Measurements from ENCODE around the gene PFKP.

The PFKP gene

DNA sequence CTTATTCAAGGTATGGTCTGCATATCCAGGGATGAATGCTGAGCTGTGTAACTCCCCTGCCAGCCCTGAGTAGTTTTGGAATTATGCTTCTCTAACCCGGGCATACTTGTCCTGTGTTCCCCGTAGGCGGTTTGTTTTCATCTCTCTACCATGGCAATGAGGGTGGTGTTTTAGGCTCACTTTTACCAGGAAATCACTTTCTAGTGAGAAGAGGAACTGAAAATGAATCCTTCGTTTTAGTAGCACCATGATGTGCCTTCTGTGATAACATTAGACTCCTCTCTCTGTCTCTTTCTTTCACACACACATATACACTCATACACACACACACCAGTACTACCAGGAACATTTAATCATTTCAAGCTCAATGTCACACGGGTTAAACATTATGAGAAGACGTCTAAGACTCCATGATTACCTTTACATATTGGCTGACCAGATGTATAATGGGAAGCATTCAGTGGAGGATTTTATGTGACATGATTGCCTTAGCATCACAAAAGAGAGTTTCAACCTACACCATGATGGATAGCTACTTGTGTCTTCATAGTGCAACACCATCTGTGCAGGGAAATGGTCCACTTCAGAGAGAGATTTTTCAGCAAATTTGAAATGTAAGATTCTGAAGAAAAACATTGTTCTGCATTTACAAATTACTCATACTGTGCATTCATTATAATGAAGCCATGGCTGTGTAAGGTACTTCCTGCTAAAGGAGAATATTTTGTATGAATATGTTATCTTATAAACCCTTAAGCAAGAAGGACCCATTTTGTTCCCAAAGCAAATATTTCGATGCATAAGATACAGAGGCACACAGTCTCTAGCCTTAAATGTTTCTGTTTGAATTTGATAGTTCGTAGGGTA lies 31.0 kb upstream of the PFKP start:
- DNase-seq (ENCODE audit: low read depth), result no peak
- no peak overlapping the region for H3K4me3 ChIP-seq (replicated peaks; ENCODE audit: low read depth, low read length)
- TF ChIP-seq, protein P1, sequence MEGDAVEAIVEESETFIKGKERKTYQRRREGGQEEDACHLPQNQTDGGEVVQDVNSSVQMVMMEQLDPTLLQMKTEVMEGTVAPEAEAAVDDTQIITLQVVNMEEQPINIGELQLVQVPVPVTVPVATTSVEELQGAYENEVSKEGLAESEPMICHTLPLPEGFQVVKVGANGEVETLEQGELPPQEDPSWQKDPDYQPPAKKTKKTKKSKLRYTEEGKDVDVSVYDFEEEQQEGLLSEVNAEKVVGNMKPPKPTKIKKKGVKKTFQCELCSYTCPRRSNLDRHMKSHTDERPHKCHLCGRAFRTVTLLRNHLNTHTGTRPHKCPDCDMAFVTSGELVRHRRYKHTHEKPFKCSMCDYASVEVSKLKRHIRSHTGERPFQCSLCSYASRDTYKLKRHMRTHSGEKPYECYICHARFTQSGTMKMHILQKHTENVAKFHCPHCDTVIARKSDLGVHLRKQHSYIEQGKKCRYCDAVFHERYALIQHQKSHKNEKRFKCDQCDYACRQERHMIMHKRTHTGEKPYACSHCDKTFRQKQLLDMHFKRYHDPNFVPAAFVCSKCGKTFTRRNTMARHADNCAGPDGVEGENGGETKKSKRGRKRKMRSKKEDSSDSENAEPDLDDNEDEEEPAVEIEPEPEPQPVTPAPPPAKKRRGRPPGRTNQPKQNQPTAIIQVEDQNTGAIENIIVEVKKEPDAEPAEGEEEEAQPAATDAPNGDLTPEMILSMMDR (IDR thresholded peaks at IDR 0.05; ENCODE audit: low read length, missing control alignments), result no peak

DNA sequence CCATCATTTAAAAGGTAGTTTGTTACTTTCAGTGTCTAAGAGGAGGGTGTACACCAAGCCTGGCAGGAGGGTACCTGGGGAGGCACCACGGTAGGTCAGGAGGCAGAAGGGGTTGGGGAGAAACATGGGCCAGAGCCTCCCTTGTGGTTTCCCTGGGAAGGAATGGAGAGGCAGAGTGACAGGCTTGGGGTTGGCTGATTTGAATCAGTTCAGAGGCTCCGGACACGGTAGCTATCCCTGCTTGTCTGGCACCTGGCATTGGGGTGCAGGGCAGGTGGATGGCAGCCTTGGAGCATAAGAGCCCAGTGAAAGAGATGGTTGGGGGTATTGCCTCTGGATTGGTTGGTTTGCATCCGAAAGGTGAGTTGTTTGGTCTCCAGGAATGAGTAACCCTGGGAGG lies 30.2 kb upstream of the PFKP start:
- TF ChIP-seq, protein P1 (IDR thresholded peaks at IDR 0.05; ENCODE audit: low read length, missing control alignments), result no peak
- DNase-seq (ENCODE audit: low read depth), result no peak
- no peak overlapping the region for H3K4me3 ChIP-seq (replicated peaks; ENCODE audit: low read depth, low read length)

GRCh38 chr10:3040069-3040468 lies 27.3 kb upstream of the PFKP start:
- DNase-seq (ENCODE audit: low read depth), result no peak
- no peak overlapping the region for H3K4me3 ChIP-seq (replicated peaks; ENCODE audit: low read depth, low read length)
- TF ChIP-seq, protein P1 (IDR thresholded peaks at IDR 0.05; ENCODE audit: low read length, missing control alignments), result no peak

GRCh38 chr10:3042589-3042988 lies 24.8 kb upstream of the PFKP start:
- DNase-seq (ENCODE audit: low read depth), result no peak
- no peak overlapping the region for H3K4me3 ChIP-seq (replicated peaks; ENCODE audit: low read depth, low read length)
- TF ChIP-seq, protein P1 (IDR thresholded peaks at IDR 0.05; ENCODE audit: low read length, missing control alignments), result no peak

DNA sequence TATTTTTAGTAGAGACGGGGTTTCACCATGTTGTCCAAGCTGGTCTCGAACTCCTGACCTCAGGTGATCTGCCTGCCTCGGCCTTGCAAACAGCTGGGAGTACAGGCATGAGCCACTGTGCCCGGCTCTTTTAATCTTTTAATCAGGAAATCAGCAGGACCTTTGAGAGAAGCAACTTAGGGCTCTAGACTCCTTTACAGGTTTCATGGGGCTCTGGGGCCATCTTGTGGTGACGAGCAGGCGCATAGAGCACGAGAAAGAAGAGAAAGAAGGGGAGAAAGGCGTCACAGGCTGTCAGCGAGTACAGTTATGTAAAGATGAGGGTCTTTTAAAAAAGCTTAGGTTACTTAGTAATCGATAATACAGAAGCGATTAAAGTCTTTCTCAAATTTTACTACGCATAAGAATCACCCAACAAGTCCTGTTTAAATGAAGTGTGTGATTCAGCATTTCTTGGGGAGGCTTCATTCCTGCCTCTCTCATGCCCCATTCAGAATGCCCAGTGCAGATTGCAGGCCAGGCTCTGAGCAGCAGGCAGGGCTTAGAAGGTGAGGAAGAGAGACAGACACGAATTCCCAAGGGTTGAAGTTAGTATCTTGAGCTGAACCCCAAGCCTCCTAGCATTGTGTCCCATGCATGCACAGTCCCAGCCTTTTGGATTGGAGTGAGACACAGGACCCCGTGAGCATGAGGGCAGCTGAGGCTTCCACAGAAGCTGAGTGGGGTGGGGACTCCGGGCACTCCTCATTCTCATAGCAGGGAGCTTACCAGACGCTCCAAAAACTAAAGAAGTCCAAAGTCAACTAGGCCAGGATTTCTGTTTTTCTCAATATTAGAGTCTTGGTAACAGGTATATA lies 23.6 kb upstream of the PFKP start:
- DNase-seq (ENCODE audit: low read depth), result peak; percentile 79
- H3K4me3 ChIP-seq (replicated peaks; ENCODE audit: low read depth, low read length), result no peak overlapping the region
- TF ChIP-seq, protein P1 (IDR thresholded peaks at IDR 0.05; ENCODE audit: low read length, missing control alignments), result peak; percentile 81

GRCh38 chr10:3045471-3046209 lies 21.7 kb upstream of the PFKP start:
- H3K4me3 ChIP-seq (replicated peaks; ENCODE audit: low read depth, low read length), result peak overlapping the region; percentile 11
- TF ChIP-seq, protein P1 (IDR thresholded peaks at IDR 0.05; ENCODE audit: low read length, missing control alignments), result peak; percentile 44
- peak; percentile 75 for DNase-seq (ENCODE audit: low read depth)
